Osteocyte (in vitro differentiated cells): Measurements from ENCODE around the gene FCRL6. TPM values are rescaled to one million over a fixed set of nuclear protein-coding genes. Genes with fewer than 3 reads are reported as not detected.

Experiments
- DNase-seq: peaks from one replicate; pipeline ENCODE4 v3.0.0; 2021; ENCODE audit warnings: mixed read lengths; ENCODE audit not compliant: unreplicated experiment; ENCODE audit errors: extremely low spot score
- H3K27ac Mint-ChIP-seq: one replicate; pipeline ENCODE4 v1.8.0; 2021; ENCODE audit warnings: mild to moderate bottlenecking, mixed read lengths; ENCODE audit not compliant: unreplicated experiment
- H3K27me3 Mint-ChIP-seq: one replicate; pipeline ENCODE4 v1.8.0; 2021; ENCODE audit warnings: mixed read lengths; ENCODE audit not compliant: unreplicated experiment
- H3K36me3 Mint-ChIP-seq: one replicate; pipeline ENCODE4 v1.8.0; 2021; ENCODE audit warnings: mixed read lengths; ENCODE audit not compliant: unreplicated experiment
- H3K4me1 Mint-ChIP-seq: one replicate; pipeline ENCODE4 v1.8.0; 2021; ENCODE audit warnings: mixed read lengths; ENCODE audit not compliant: unreplicated experiment
- H3K4me3 Mint-ChIP-seq: one replicate; pipeline ENCODE4 v1.8.0; 2021; ENCODE audit warnings: mild to moderate bottlenecking, moderate library complexity, mixed read lengths; ENCODE audit not compliant: unreplicated experiment
- H3K9me3 Mint-ChIP-seq: one replicate; pipeline ENCODE4 v1.8.0; 2021; ENCODE audit warnings: mixed read lengths; ENCODE audit not compliant: unreplicated experiment
- CTCF ChIP-seq: fragments of 200-600 bp; sonication (generic); IDR thresholded peaks from 2 replicates; pipeline ENCODE4 v1.5.0; 2021; ENCODE audit warnings: antibody characterized with exemption, mild to moderate bottlenecking, moderate library complexity
- total RNA-seq: library from RNA; stranded (reverse); gene quantifications from 2 replicates; pipeline ENCODE4 v1.2.1, GENCODE V29; 2021

Gene FCRL6
- total RNA-seq, 1 donor from 2014 or later: not detected

GRCh38 chr1:159779403-159779851 lies 22.7 kb upstream of the FCRL6 start:
- no peak overlapping the region for H3K27ac Mint-ChIP-seq
- TF ChIP-seq CTCF: no peak
- no peak overlapping the region for H3K4me3 Mint-ChIP-seq
- peaks cover 6% of the 10 kb centered on the region for H3K4me1 Mint-ChIP-seq
- DNase-seq: no peak
- no peaks in the 10 kb centered on the region for H3K36me3 Mint-ChIP-seq
- H3K27me3 Mint-ChIP-seq: no peaks in the 10 kb centered on the region
- no peaks in the 10 kb centered on the region for H3K9me3 Mint-ChIP-seq

GRCh38 chr1:159780583-159781582 lies 21.3 kb upstream of the FCRL6 start, which contains the start of gene DUSP23:
TSS of gene DUSP23 (plus strand) at chr1:159780962. CDS start at chr1:159781101, 139 bp downstream.
- Mint-ChIP-seq H3K27ac (no peak within 1 kb of the TSS), H3K4me1 (peaks cover 6% of the 10 kb centered on the region), H3K9me3 (no peaks in the 10 kb centered on the region), H3K36me3 (no peaks in the 10 kb centered on the region), H3K4me3 (peak within 1 kb of the TSS; percentile 74), H3K27me3 (no peaks in the 10 kb centered on the region)
- peak; percentile 98 for TF ChIP-seq CTCF
- DNase-seq: peak; percentile 99

GRCh38 chr1:159781992-159782391 lies 20.2 kb upstream of the FCRL6 start:
- Mint-ChIP-seq H3K9me3 (no peaks in the 10 kb centered on the region), H3K4me3 (peak overlapping the region; percentile 74), H3K27ac (no peak overlapping the region), H3K36me3 (no peaks in the 10 kb centered on the region), H3K27me3 (no peaks in the 10 kb centered on the region), H3K4me1 (peaks cover 6% of the 10 kb centered on the region)
- TF ChIP-seq CTCF: no peak
- DNase-seq: no peak

GRCh38 chr1:159783724-159784123 lies 18.4 kb upstream of the FCRL6 start:
- Mint-ChIP-seq H3K9me3 (no peaks in the 10 kb centered on the region), H3K27ac (no peak overlapping the region), H3K4me1 (peaks cover 6% of the 10 kb centered on the region), H3K27me3 (no peaks in the 10 kb centered on the region), H3K4me3 (no peak overlapping the region), H3K36me3 (no peaks in the 10 kb centered on the region)
- no peak for DNase-seq
- no peak for TF ChIP-seq CTCF

GRCh38 chr1:159786465-159786864 lies 15.7 kb upstream of the FCRL6 start:
- no peak for DNase-seq
- Mint-ChIP-seq H3K9me3 (no peaks in the 10 kb centered on the region), H3K27me3 (peaks cover 6% of the 10 kb centered on the region), H3K4me3 (no peak overlapping the region), H3K36me3 (no peaks in the 10 kb centered on the region), H3K27ac (no peak overlapping the region), H3K4me1 (peaks cover 1% of the 10 kb centered on the region)
- no peak for TF ChIP-seq CTCF
